Stimulated activated CD8-positive, alpha-beta memory T cell treated with anti-CD3 and anti-CD28 coated beads, Interleukin-4, amount 100 ng/mL, for 1 hour (primary cell): ENCODE measurements around the gene PTH1R.

ENCODE experiments used
- DNase-seq, 2 donors: peaks; one replicate each; pipeline ENCODE4 v3.0.0-alpha.2; 2020; ENCODE audit warnings: low read depth in 2 of 2, low spot score in 1 of 2

Gene PTH1R

DNA sequence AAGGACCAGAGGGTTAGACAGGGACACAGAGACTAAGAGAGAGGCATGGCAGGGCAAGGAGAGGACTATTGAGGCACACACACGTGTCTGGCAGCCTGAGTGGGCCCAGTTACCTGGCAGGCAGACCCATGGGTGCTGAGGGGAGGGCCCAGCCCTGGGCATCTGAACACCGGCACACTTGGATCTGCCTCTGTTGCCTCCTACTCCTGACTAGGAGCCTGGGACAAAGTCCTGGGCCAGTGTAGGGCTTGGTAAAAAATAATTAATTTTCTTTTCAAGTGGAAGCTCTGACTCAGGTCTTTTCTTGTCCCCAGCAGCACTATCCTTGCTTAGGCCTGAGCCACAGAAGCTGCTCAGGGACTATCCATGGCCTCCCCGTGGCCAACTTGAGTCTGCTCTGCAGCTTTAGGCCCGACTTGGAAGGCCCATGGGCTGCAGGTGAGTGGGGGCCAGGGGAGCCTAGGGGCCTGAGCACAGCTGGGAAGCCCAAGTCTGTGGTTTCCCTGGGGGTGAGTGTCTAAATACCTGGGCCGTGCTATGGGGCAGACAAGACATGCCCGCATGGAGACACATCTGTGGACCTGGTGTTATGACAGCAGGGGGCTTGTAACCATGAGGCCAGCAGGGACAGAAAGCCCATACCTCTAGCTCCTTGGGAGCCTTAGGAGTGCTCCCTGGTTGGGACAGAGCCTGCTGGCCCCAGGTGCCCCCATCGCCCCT lies at the start of gene PTH1R:
Gene PTH1R (plus strand): TSS at position 316 of the 720 bp plus-strand sequence. CDS start 5,839 bp downstream, outside the sequence.
- no peak for DNase-seq

DNA sequence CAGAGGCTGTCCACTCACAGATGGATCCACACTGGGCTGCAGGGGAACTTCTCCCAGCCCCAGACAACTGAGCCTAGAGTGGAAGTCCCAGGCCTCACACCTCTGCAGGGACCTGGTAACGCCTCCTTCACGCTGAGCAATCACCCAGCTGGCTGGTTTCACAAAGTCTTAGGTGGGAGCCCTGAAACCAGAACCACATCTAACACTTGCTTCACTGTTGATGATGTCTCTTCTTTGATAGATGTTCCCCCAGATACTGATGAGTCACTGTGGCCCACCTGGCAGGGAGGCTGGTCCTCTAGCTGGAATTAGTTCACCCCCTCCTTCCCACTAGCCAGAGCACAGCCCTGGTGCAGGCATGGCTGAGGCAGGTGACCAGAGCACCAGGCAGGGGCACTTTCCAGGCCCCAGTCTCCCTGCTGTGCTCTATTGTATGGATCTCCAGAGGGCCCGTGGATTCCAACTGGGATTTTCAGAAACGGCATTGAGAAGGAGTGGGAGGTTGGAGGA lies 47.8 kb upstream of the PTH1R start:
- DNase-seq: no peak

DNA sequence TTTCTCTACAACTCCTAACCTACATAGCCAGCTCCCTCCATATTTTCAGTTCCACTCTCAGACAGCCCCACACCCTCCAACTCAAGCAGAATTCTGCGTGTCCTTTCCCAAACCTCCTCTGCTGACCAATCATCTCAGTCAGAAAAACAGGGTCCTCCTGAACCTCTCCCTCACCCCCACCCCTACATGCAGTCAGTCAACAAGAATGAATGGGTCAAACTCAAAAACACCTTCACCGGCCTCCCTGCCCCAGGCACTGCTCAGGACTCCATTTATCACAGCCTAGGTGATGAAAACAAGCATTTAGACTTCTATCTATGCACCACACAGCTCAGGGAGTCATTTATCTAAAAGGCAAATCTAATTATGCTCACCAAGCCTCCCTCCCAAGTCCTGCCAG lies 46.7 kb upstream of the PTH1R start:
- DNase-seq: no peak

DNA sequence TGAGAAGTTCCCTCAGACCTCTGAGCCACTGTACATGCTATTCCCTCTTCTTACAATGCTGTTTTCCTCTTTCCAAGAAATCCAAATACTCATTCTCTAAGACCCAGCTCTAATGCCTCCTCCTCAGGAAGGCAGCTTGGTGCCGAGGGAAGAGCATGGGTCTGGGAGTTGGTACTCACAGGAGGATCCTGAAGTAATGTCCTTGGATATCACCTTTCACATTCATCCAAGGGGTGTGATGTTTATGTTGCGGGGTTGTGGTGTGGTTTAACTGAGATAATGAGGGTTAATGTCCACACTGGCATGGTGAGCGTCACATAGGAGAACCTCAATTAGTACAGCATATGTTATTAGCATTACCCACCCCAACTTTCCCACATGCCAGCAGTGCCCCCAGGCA lies 46.2 kb upstream of the PTH1R start:
- no peak for DNase-seq

DNA sequence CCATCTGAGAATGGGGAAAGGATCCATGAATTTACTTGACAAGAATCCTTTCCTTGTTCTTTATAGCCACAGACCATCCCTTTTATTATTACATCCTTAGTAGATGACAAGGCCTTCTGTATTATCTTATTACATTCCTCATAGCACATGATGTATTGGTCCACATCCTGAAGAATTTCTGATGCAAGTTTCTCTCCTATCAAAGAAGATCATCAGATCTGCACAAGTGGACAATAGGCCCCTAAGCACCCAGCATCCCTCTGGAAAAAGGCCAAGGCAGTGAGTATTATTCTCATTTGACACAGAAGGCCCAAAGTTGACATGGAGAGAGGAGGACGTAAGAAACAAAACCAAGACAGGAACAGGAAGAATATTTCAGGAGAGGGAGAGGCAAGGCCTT lies 45.7 kb upstream of the PTH1R start:
- DNase-seq: no peak

DNA sequence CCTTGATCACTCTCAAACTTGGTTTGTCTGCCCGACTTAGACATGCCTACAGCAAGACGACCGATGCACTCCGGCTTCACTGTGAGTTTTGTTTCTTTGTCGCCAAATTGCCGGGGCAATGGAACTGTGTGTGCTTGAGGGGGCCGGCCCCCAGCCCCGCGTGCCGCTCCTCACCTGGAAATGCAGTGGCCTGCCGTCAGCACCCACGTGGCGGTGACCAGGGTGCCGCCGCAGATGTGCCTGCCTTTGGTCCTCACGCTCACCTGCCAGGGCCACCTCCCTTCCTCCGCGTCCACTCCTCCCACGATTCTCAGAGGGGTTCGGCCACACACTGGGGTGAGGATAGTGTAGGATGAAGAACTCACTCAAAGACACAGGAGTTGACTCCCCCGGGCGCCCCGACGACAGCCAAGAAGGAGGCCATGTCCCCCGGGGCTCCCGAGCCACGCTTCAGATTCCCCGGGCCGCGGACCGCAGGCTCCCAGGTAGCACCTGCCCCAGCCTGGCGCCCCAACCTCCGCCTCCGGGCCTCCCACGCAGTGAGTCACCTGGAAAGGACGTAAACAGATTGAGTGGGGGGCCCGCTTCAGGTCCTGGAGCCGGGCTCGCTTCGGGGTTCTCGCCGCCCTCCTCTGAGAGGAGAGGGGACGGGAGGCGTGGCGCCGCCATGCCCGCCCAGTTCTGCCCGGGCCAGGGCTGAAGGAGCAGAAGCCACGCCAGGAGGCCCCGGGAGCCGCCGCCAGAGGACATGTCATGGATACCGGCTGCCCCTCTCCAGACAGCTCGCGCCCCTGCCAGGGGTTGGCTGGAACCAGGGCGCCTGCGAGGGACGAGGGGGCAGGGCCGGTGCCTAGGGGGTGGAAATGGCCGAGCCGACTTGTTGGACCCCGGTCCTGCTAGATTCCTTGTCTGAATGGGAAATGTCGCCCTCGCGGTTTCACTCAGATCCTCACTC lies 43.9 kb upstream of the PTH1R start:
- DNase-seq: no peak

DNA sequence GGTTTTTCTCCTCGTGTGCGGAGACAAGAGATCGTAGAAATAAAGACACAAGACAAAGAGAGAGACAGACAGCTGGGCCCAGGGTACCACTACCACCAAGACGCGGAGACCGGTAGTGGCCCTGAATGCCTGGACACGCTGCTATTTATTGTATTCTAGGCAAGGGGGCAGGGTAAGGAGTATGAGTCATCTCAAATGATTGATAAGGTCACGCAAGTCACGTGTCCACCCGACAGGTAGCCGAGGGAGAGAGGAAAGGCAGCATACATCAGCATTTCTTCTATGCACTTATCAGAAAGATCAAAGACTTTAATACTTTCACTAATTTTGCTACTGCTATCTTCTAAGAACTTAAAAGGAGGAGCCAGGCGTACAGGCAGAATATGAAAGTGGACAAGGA lies 42.5 kb upstream of the PTH1R start:
- DNase-seq: no peak

DNA sequence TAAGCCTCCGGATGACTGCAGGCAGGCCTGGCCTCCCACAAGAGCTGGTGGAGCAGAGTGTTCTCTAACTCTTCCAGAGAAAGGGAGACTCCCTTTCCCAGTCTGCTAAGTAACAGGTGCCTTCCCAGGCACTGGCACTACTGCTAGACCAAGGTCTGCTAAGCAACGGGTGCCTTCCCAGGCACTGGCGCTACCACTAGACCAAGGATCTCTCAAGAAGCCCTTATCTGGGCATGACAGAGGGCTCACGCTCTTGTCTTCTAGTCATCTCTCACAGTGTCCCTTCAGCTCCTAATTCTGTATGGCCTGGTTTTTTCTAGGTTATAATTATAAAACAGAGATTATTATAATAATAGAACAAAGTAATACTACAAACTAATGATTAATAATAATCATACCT lies 42.0 kb upstream of the PTH1R start:
- no peak for DNase-seq

DNA sequence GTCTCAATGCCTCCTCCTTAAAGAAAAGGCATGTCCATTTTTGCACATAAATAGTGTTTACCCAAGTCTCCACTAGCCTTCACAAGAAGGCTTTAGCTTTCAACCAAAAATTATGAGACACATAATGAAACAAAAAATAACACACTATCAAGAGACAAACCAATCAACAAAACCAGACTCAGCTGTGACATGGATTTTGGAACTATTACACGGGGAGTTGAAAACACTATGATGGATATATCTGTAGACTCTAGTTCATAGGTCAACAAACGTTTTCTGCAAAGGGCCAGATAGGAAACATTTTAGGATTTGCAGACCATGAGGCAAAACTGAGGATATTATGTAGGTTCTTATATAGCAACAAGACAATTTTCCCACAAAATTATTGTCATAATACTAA lies 39.2 kb upstream of the PTH1R start:
- DNase-seq: no peak

DNA sequence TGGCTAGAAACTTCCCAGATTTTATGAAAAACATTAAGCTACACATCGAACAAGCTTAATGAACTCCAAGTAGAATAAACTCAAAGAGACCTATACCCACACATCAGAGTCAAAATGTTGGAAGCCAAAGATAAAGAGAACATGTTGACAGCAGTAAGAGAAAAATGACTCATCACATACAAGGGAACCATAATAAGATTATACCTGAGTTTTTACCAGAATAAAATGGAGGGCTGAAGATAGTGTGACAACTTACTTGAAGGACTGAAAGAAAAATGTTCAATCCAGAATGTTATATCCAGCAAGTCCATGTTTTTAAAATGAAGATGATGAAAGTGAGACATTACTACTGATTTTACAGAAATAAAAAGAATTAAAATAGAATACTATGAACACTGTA lies 37.0 kb upstream of the PTH1R start:
- no peak for DNase-seq

DNA sequence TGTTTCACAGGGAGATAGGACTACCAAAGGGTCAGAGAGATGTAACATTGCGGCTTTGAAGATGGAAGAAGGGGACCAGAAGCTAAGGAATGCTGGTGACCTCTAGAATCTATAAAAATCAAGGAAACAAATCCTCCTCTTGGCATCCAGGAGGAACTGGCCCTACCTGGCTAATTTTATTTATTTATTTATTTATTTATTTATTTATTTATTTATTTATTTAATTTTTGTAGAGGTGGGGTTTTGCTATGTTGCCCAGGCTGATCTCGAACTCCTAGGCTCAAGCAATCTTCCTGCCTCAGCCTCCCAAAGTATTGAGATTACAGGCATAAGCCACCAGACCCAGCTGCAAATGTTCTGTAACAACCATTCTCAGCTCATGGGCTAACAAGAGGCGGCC lies 34.0 kb upstream of the PTH1R start:
- DNase-seq: no peak

DNA sequence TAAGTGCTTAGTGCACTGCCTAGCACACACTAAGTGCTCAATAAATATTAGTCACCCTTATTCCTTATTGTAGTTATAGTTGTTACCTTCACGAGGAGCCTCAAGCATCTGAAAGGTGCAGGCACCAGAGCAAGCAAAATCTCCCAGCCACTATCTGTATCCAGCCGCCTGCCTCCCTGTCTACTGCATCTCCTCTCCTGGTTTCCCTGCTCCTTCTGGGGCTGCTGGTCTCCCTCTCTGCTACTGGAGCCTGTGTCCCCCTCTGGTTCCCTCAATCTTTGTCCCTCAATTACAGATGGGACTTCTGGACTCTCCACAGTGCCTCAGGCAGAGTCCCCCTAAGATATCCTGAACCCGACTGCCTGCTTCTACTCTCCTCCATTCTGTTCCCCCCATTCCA lies 33.1 kb upstream of the PTH1R start:
- DNase-seq: no peak

DNA sequence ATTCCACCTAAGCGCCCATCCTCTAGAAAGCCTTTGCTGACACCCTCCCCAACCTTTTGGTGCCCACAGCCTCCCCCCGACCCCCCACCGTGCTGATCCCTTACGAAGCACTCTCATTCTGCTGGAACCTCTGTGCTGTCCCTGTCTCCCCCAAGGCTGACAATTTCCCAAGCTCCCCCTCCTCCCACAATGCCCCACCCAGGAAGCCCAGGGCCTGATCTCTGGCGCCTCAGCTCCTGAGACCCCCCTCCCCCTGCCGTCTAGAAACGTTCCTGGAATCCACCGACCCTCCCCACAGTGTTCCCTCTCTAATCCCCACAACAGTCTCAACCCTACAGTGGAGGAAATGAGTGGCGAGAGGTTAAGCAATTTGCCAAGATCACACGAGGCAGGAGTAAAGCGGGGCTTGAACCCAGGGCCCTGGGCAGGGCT lies 32.6 kb upstream of the PTH1R start:
- no peak for DNase-seq

DNA sequence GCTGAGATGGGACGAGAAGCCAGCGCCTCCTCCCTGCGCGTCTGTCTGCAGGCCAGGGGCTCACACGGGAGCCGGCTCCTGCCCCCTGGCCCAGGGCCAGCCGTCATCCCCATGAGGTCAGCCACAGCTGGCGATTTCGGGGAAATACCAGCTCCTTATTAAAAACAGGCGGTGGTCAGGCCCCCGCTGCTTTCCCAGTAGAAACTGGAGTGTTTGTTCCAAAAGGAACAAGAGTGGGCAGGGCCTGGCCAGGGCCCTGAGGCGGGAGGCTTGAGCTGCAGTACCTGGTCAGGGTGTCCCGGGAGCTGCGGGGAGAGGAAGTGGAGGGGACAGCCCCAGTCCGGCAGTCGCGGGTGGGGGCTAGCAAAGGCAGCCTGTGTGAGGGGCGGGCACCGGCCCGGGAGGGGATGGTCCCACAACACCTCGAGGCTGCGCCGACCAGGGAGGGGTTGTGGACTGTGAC lies 32.1 kb upstream of the PTH1R start:
- DNase-seq: peak in 1 of 2 donors; percentile 14

DNA sequence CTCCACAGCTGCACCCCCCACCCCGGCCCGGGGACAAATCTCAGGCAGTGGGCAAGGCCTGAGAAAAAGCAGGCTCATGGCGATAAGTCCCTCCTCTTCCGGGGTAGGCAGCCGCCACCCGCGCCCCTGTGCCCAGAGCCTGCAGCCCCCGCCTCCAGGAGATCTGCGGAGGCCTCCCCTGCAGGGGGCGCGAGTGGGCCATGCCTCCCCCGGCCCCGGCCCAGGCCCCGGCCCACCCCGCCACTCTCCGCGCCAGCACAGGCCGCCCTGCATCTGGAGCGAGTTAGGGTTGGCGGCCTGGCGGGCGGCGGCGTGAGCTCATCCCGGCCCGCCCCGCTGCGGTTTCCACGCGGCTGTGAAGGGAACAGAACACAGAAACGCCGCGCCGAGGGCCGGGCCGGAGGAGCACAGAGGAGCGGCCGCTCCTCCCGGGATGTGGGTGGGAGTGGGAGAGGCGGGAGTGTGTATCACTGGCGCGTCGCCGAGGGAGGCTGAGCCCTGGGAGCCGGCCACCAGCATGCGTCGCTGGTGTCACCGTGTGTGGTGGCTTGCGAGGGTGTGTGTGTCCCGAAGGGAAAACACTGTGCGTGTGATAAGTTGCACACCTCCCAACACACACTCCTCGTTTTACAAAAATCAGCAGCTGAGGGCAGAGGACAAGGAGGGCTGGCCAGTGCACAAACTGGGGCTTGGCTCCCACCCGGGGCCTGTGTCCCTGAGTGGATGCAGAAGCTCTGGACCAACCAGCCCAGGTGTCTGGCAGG lies 31.5 kb upstream of the PTH1R start:
- DNase-seq: peak; percentile 32 to 49

DNA sequence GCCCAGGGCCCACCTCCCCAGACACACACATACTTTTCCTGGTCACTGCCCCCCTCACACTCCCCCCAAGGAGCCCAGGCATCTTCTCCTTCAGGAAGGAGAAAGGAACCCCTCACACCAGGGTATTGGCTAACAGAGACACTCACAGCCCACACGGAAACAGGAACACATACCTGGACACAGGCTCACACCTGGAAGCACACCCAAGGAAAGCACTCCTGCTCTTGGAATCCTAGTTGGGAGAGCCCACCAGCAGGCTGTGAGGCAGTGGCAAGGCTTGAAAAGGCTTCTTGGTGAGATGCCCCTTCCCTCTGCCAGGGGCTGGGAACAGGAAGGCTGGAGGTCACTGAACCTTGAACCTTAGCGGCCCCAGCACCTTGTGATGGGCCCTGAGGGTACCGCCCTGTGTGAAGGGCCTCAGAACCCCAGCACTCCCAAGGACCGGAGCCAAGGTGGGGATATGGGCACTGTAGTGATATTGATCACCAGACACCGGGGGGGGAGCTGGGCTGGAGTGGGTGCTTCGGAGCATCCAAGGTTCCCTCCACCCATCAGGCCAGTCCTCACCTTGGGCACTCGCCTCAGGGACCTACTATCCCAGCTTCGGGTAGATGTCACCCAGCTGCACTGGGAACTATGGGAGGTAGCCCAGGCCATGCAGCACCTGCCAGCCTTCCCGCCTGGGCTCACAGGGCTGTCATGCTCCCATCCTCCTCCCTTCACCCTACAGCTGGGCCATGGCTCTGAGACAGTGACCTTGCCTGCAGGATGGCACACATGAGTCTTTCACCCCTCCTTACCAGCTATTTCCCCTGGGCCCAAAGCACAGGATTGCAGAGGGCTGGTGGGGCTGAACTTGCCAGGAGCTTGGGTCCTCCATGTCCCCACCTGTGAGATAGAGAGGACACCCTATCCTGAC lies 30.6 kb upstream of the PTH1R start:
- DNase-seq: no peak

DNA sequence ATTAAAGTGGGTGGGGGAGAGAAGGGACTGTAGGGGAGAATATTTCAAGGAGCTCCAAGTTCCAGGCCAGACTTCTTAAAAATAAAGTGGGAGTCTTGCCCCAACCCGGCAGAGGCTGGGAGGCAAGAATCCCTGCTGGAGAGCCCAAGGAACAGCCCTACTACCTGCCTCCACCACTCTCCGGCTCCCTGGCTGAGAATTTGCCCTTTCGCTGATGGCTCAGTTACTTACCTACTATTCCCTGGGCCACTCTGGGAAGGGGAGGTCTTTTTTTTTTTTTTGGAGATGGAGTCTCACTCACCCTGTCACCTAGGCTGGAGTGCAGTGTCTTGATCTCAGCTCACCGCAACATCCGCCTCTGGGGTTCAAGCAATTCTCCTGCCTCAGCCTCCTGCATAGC lies 29.8 kb upstream of the PTH1R start:
- no peak for DNase-seq

DNA sequence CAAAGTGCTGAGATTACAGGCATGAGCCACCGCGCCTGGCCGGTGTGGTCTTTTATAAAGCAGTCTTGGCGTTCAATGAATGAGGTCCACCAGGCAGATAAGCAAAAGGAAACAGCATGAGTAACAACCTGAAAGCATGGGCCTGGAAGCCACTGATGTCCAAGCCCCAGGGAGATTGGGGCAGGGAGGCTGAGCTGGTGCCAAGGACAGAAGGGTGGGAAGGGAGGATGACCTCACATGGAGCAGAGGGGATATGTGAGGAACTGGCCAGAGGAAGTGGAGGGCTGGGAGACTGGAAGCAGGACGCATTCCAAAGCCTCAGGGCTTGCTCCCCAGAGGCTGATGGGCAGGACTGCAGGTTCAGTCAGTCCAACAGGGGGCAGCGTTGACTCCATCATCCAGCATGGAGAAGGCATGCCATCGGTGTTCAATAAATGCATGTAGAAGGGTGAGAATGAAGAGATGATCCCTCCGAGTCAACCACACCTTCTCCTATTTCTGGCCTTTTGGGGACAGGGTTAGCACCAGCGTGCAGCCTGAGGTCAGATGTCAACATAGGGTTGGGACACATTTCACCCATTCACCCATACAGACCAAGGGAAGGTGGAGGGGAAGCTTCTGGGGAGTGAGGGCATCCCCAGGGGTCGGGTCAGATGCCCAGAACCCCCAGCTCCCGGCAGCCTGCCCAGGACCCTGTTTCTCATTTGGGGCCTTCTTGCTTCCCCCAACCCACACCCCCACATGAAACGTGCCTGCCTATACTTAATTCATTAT lies 29.1 kb upstream of the PTH1R start:
- no peak for DNase-seq

DNA sequence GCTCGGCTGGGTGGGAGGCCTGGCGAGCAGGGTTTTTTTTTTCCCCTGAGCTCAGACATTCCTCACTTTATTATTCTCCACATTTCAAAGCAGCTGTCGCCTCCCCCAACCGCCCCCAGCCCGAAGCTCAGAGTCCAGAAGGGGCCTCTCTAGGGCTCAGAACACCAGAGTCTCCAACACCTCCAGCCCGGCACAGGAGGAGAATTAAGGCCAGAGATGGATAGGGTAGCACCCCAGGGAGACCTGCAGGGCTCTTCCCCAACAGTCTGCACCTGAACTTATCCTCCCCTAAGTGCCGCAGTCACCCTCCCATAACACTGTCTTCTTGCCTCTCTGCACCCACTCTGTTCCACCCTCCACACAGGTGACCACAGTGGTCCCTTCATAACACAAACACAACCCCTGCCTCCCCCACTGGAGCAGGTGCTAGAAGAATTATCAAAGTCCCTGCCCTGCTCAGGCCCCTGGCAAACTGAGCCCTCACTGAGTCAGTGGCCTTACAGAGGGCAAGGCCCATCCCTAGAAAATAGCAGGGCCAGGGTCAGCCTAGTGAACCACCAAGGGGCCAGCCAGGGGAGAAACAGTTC lies 28.4 kb upstream of the PTH1R start:
- no peak for DNase-seq
